Measurements from ENCODE around the gene SLC23A3. TPM values are rescaled to one million over a fixed set of nuclear protein-coding genes. Genes with fewer than 3 reads are reported as not detected.

SLC23A3 gene
- total RNA-seq, 2 donors from 2014 or later = 0.46 to 1.9 TPM

DNA sequence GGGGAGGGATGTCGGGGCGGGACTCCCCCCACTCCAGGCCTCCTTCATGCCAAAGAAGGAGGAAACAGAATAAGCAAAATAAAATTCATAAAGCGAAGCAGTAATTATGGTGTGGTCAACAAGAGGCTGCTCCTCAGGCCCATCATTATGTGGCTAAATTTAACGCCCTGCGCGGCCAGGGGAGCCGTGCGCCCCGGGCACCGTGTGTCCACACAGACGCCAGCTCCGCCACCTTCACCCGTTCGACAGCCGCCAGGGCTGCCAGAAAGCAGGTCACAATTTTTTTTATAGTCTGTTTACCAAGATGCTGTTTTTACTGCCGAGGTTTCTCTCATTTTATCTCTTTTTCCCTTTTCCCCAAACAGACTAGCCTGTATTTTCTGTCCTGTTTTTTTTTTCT is 40.2 kb downstream of the SLC23A3 start:
- Histone ChIP-seq H3K27me3 (ENCODE audit: control insufficient read depth, insufficient read depth, low read length, poor library complexity, severe bottlenecking) (no peaks in the 10 kb centered on the region), H3K27ac (ENCODE audit: low read depth, low read length) (no peak overlapping the region), H3K4me3 (ENCODE audit: low read length) (no peak overlapping the region), H3K4me1 (ENCODE audit: control insufficient read depth, insufficient read depth, low read length) (peaks cover 27% of the 10 kb centered on the region), H3K9ac (ENCODE audit: extremely low read depth, low read length, poor library complexity, severe bottlenecking) (no peak overlapping the region), H3K36me3 (ENCODE audit: control insufficient read depth, insufficient read depth, low read length) (no peaks in the 10 kb centered on the region), H3K9me3 (ENCODE audit: control insufficient read depth, low read length) (no peaks in the 10 kb centered on the region)
- TF ChIP-seq, protein P1, sequence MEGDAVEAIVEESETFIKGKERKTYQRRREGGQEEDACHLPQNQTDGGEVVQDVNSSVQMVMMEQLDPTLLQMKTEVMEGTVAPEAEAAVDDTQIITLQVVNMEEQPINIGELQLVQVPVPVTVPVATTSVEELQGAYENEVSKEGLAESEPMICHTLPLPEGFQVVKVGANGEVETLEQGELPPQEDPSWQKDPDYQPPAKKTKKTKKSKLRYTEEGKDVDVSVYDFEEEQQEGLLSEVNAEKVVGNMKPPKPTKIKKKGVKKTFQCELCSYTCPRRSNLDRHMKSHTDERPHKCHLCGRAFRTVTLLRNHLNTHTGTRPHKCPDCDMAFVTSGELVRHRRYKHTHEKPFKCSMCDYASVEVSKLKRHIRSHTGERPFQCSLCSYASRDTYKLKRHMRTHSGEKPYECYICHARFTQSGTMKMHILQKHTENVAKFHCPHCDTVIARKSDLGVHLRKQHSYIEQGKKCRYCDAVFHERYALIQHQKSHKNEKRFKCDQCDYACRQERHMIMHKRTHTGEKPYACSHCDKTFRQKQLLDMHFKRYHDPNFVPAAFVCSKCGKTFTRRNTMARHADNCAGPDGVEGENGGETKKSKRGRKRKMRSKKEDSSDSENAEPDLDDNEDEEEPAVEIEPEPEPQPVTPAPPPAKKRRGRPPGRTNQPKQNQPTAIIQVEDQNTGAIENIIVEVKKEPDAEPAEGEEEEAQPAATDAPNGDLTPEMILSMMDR (conservative IDR thresholded peaks at IDR 0.05) = no peak
- Mint-ChIP-seq H3K9me3 (no peaks in the 10 kb centered on the region), H3K4me1 (peaks cover 64% of the 10 kb centered on the region), H3K27ac (no peak overlapping the region), H3K36me3 (ENCODE audit: low read depth) (no peaks in the 10 kb centered on the region), H3K4me3 (no peak overlapping the region), H3K27me3 (ENCODE audit: insufficient read depth) (no peaks in the 10 kb centered on the region)
- DNase-seq = no peak
- 94 to 97% methylated on average over 13 to 16 of the region's 16 CpGs for WGBS, 2 experiments (ENCODE audit: insufficient coverage in 1 of 2, insufficient read length in 1 of 2)

DNA sequence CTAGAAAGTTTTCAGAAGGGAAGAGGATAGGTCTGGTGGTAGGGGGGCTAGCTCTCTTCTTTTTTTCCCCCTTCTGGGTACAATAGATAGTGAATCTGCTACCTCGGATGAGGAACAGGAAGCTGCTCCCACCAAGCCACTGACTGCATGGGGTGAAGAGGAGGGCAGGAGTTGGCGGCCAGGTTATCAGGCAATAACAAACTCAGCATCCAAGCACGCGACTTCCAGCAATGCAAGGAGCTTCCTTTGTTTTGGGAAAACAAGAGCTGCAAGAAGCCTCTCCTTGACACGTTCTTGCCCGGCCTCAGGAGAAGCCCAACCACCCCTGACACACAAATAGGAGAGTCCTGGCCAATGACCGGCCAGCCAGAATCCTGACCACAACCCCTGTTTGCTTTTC is 41.4 kb downstream of the SLC23A3 start:
- no peaks in the 10 kb centered on the region for H3K27me3 Mint-ChIP-seq (ENCODE audit: insufficient read depth)
- no peak overlapping the region for H3K27ac ChIP-seq (ENCODE audit: low read depth, low read length)
- H3K9me3 ChIP-seq (ENCODE audit: control insufficient read depth, low read length) = no peaks in the 10 kb centered on the region
- H3K36me3 Mint-ChIP-seq (ENCODE audit: low read depth) = no peaks in the 10 kb centered on the region
- TF ChIP-seq, protein P1 (conservative IDR thresholded peaks at IDR 0.05) = no peak
- no peaks in the 10 kb centered on the region for H3K9me3 Mint-ChIP-seq
- H3K4me3 ChIP-seq (ENCODE audit: low read length) = no peak overlapping the region
- WGBS, 2 experiments (ENCODE audit: insufficient coverage in 1 of 2, insufficient read length in 1 of 2) = 72 to 77% methylated on average over 5 to 7 of the region's 7 CpGs
- H3K4me1 Mint-ChIP-seq = peaks cover 66% of the 10 kb centered on the region
- peak; percentile 51 for DNase-seq
- H3K27ac Mint-ChIP-seq = peak overlapping the region; percentile 61
- no peaks in the 10 kb centered on the region for H3K36me3 ChIP-seq (ENCODE audit: control insufficient read depth, insufficient read depth, low read length)
- H3K4me1 ChIP-seq (ENCODE audit: control insufficient read depth, insufficient read depth, low read length) = peaks cover 36% of the 10 kb centered on the region
- H3K27me3 ChIP-seq (ENCODE audit: control insufficient read depth, insufficient read depth, low read length, poor library complexity, severe bottlenecking) = no peaks in the 10 kb centered on the region
- H3K9ac ChIP-seq (ENCODE audit: extremely low read depth, low read length, poor library complexity, severe bottlenecking) = no peak overlapping the region
- H3K4me3 Mint-ChIP-seq = no peak overlapping the region

DNA sequence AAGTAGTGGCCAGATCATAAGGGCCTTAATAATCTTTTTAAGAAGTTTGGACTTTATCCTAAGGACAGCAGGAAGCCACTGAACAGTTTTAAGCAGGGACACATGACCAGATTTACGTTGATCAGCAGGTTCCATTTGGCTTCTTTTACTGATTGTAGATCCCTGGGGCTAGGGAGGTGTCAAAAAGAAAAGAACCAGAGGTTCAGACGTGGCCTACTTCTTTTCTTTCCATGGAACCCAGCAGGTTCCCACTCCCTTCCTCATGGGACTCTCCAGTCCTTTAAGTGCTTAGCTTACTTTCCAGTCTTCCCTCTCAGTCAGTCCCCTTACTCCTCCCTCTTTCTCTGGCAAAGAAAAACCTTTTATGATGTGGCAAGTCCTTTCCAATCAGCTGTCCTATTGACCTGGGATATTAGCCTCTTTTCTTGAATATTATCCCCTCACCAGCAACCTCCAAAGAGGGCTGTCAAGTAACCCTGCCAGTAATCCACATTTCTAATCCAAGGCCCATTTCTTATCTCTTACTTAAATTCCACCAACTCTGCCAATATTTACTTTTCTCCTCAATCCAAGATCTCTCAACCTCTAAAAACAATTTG is 42.7 kb downstream of the SLC23A3 start:
- Histone ChIP-seq H3K4me3 (ENCODE audit: low read length) (no peak overlapping the region), H3K27ac (ENCODE audit: low read depth, low read length) (no peak overlapping the region), H3K9ac (ENCODE audit: extremely low read depth, low read length, poor library complexity, severe bottlenecking) (no peak overlapping the region), H3K4me1 (ENCODE audit: control insufficient read depth, insufficient read depth, low read length) (peaks cover 31% of the 10 kb centered on the region), H3K27me3 (ENCODE audit: control insufficient read depth, insufficient read depth, low read length, poor library complexity, severe bottlenecking) (no peaks in the 10 kb centered on the region), H3K9me3 (ENCODE audit: control insufficient read depth, low read length) (no peaks in the 10 kb centered on the region), H3K36me3 (ENCODE audit: control insufficient read depth, insufficient read depth, low read length) (no peaks in the 10 kb centered on the region)
- WGBS, 2 experiments (ENCODE audit: insufficient coverage in 1 of 2, insufficient read length in 1 of 2) = 32 to 60% methylated on average over 1 to 2 of the region's 2 CpGs
- H3K4me3 Mint-ChIP-seq = no peak overlapping the region
- H3K36me3 Mint-ChIP-seq (ENCODE audit: low read depth) = no peaks in the 10 kb centered on the region
- no peak for DNase-seq
- H3K4me1 Mint-ChIP-seq = peaks cover 68% of the 10 kb centered on the region
- no peaks in the 10 kb centered on the region for H3K9me3 Mint-ChIP-seq
- TF ChIP-seq, protein P1 (conservative IDR thresholded peaks at IDR 0.05) = no peak
- H3K27ac Mint-ChIP-seq = peak overlapping the region; percentile 83
- H3K27me3 Mint-ChIP-seq (ENCODE audit: insufficient read depth) = no peaks in the 10 kb centered on the region

Data from endodermal cell (in vitro differentiated cells).